ENCODE measurements around the gene FAM120B. TPM values are rescaled to one million over a fixed set of nuclear protein-coding genes. Genes with fewer than 3 reads are reported as not detected.

FAM120B gene
- total RNA-seq, 4 donors from 2014 or later: 21.8 to 25.7 (median 22.7) TPM

DNA sequence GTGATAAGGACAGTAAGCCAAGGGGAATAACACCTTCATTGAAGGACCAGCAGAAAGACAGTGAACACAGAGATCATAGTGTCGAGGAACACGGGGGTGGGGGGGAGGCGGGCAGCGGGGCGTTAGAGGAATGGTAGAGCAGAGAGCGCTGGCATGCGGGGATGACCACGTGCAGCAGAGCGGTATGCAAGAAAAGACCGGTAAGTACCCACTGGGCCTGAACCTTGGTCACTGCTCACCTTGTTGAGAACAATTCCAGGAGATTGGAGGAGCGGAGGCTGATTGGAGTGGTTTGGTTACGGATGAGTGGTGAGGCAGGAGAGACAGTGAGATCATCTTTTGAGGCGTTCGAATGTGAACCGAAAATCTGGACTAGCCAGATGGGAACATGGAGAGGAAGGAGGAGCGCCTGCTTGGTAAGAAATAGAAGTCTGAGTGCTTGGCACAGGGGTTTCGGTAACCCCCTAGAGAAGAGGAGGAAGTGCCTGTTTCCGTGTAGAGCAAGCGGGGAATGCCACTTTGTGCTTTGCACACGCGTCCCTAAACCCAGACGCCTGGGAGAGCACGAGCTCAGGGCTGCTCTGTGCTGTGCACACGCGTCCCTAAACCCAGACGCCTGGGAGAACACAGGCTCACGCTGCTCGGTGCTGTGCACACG lies 70.0 kb downstream of the FAM120B start:
- 90 to 94% methylated on average over 28 to 29 of the region's 29 CpGs for WGBS, 2 donors
- no peak overlapping the region for H3K4me3 ChIP-seq (ENCODE audit: low read depth, poor library complexity, severe bottlenecking)
- TF ChIP-seq, protein P1, sequence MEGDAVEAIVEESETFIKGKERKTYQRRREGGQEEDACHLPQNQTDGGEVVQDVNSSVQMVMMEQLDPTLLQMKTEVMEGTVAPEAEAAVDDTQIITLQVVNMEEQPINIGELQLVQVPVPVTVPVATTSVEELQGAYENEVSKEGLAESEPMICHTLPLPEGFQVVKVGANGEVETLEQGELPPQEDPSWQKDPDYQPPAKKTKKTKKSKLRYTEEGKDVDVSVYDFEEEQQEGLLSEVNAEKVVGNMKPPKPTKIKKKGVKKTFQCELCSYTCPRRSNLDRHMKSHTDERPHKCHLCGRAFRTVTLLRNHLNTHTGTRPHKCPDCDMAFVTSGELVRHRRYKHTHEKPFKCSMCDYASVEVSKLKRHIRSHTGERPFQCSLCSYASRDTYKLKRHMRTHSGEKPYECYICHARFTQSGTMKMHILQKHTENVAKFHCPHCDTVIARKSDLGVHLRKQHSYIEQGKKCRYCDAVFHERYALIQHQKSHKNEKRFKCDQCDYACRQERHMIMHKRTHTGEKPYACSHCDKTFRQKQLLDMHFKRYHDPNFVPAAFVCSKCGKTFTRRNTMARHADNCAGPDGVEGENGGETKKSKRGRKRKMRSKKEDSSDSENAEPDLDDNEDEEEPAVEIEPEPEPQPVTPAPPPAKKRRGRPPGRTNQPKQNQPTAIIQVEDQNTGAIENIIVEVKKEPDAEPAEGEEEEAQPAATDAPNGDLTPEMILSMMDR (IDR thresholded peaks at IDR 0.05): no peak
- TF ChIP-seq POLR2A (IDR thresholded peaks at IDR 0.05): no peak
- intact Hi-C loops (cut with DNase I; ENCODE audit: low total_unique reads): no loop called here
- DNase-seq (ENCODE audit: low spot score in 2 of 2): no peak

DNA sequence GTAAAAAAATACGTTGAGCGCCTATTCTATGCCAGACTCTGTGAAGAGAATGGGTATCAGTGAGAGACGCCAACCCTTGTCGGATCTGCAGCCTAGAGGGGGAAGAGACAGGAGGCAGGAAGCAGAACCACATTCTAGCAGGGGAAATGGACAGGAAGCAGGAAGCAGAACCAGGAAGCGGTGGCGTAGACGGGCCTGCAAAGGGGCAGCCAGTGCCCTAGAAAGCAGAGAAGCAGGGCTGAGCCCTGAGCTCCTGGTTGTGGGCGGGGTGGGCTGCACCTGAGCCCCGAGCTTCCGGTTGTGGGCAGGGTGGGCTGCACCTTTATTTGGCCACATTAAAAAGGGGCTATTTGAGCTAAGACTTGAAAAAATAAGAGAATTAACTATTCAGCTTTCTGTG lies 71.9 kb downstream of the FAM120B start:
- WGBS, 2 donors: 78 to 81% methylated on average over 10 of the region's 10 CpGs
- no peak for DNase-seq (ENCODE audit: low spot score in 2 of 2)
- TF ChIP-seq, protein P1 (IDR thresholded peaks at IDR 0.05): no peak
- TF ChIP-seq POLR2A (IDR thresholded peaks at IDR 0.05): no peak
- intact Hi-C loops (cut with DNase I; ENCODE audit: low total_unique reads): no loop called here
- H3K4me3 ChIP-seq (ENCODE audit: low read depth, poor library complexity, severe bottlenecking): no peak overlapping the region

DNA sequence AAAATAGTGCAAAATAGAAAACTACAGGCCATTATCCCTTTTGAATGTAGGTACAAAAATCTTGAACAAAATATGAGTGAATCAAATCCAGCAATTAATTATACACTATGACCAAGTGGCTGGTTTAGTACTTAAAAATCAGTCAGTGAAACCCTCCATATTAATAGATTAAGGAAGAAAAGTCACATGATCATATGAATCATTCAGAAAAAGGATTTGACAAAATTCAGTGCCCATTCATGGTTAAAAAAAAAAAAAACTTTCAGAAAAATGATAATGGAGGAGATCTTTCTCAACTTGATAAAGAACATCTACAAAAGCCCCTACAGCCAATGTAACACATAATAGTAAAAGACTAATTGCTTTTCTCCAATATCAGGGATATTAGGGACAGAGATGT lies 75.0 kb downstream of the FAM120B start:
- H3K4me3 ChIP-seq (ENCODE audit: low read depth, poor library complexity, severe bottlenecking): no peak overlapping the region
- TF ChIP-seq, protein P1 (IDR thresholded peaks at IDR 0.05): no peak
- TF ChIP-seq POLR2A (IDR thresholded peaks at IDR 0.05): no peak
- intact Hi-C loops (cut with DNase I; ENCODE audit: low total_unique reads): no loop called here
- DNase-seq (ENCODE audit: low spot score in 2 of 2): no peak

DNA sequence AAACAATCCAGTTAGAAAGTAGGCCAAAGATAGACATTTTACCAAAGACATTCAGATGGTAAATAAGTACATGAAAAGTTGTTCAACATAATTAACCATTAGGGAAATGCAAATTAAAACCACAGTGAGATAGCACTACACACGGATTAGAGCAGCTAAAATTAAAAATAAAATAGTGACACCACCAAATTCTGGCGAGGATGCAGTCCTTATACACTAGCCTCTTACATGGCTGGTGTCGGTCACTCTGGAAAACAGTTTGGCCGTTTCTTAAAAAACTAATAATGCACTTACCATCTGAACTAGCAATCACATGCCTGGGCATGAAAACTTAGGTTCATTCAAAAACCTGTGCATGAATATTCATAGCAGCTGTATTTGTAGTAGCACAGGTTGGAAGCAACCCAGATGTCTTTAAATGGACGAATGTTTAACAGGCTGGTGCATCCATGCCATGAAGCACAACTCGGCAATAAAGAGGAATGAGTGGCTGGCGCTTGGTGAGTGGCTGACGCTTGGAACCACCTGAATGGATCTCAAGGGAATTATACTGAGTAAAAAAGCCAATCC lies 77.0 kb downstream of the FAM120B start:
- peak in 1 of 2 donors; percentile 20 for DNase-seq (ENCODE audit: low spot score in 2 of 2)
- intact Hi-C loops (cut with DNase I; ENCODE audit: low total_unique reads): no loop called here
- TF ChIP-seq, protein P1 (IDR thresholded peaks at IDR 0.05): no peak
- TF ChIP-seq POLR2A (IDR thresholded peaks at IDR 0.05): no peak
- WGBS, 2 donors: 68 to 74% methylated on average over 8 of the region's 8 CpGs
- no peak overlapping the region for H3K4me3 ChIP-seq (ENCODE audit: low read depth, poor library complexity, severe bottlenecking)

DNA sequence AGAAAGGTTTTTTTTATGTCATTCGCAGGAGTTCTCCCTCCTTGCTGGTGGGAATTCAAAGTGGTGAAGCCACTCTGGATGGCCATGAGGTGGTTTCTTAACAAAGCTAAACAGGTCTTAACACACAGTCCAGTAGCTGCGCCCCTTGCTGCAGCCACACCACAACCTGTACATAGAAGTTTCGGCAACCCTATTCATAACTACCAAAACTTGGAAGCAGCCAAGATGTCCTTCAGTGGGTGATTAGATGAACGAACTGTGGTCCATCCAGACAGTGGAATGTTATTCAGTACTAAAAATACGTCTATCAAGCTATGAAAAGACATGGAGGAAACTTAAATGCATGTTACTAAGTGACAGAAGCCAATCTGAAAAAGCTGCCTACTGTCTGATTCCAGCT lies 78.9 kb downstream of the FAM120B start:
- peak in 1 of 2 donors; percentile 18 for DNase-seq (ENCODE audit: low spot score in 2 of 2)
- WGBS, 2 donors: 91 to 95% methylated on average over 5 of the region's 5 CpGs
- intact Hi-C loops (cut with DNase I; ENCODE audit: low total_unique reads): no loop called here

More for the DNA sequence above, 78.9 kb downstream of the FAM120B start:
- H3K4me3 ChIP-seq (ENCODE audit: low read depth, poor library complexity, severe bottlenecking): no peak overlapping the region
- TF ChIP-seq POLR2A (IDR thresholded peaks at IDR 0.05): no peak
- TF ChIP-seq, protein P1 (IDR thresholded peaks at IDR 0.05): no peak
